ENCODE results near the gene USP50.

GRCh38 chr15:50487287-50487686 is 59.2 kb downstream of the USP50 start:
- TF ChIP-seq CTCF (IDR thresholded peaks at IDR 0.05 in 8 of 11, conservative IDR thresholded peaks at IDR 0.05 in 3 of 11) (no peak), POLR2AphosphoS5 (IDR thresholded peaks at IDR 0.05) (no peak), POLR2A (IDR thresholded peaks at IDR 0.05) (no peak)
